ENCODE measurements around the gene MACROH2A2. TPM values are rescaled to one million over a fixed set of nuclear protein-coding genes. Genes with fewer than 3 reads are reported as not detected.

MACROH2A2 gene
- total RNA-seq, 1 experiment from 2014 or later = 11.3 TPM

- no peaks in the 10 kb centered on the region for H3K27me3 ChIP-seq (ENCODE audit: insufficient read depth, low read length)
- 0 out of 7 replicates have a peak overlapping the region, but pooled peaks of 1 of the 3 experiments have one; percentile 49 for H3K27ac Mint-ChIP-seq
- no peak overlapping the region for H2BK12ac ChIP-seq (ENCODE audit: insufficient read length, low read depth, low read length)
- H3K4me1 ChIP-seq (ENCODE audit: insufficient read depth, low read length) = 0 out of 2 replicates have a peak, but pooled peaks cover 3% of the 10 kb centered on the region
- no peaks in the 10 kb centered on the region for H4K20me1 ChIP-seq (ENCODE audit: control insufficient read depth, insufficient read depth, insufficient read length)
- H3K18ac ChIP-seq (ENCODE audit: insufficient read length, low read depth, low read length) = no peak overlapping the region
- H2BK120ac ChIP-seq (ENCODE audit: low read depth, low read length, poor library complexity, severe bottlenecking) = no peak overlapping the region
- no peak overlapping the region for H3K56ac ChIP-seq (ENCODE audit: insufficient read length, low read depth, low read length)
- no peak overlapping the region for H2BK15ac ChIP-seq (ENCODE audit: low read depth, low read length)
- H2AFZ ChIP-seq (ENCODE audit: low read length) = no peak overlapping the region
- H4K8ac ChIP-seq (replicated peaks; ENCODE audit: insufficient read length, low read depth, low read length) = no peak overlapping the region
- no CpG with 5 or more reads among the region's 5 CpGs for WGBS (ENCODE audit: extremely low coverage, insufficient read length, low lambda C conversion rate)
- peaks cover 3% of the 10 kb centered on the region for H3K27me3 Mint-ChIP-seq (ENCODE audit: low read depth)
- H3T11ph ChIP-seq (ENCODE audit: low read length) = no peak overlapping the region
- peaks cover 13 to 16% of the 10 kb centered on the region in 2 experiments; a peak in 3 of 4 replicates for H3K4me1 Mint-ChIP-seq
- peaks cover 0 to 2% (median 0%) of the 10 kb centered on the region in 3 experiments; a peak in 3 of 7 replicates for H3K36me3 Mint-ChIP-seq (ENCODE audit: insufficient read depth in 1 of 3, low read depth in 3 of 3)
- no peak overlapping the region for H4K5ac ChIP-seq (ENCODE audit: insufficient read length, low read depth, low read length)
- no peak for TF ChIP-seq CTCF (conservative IDR thresholded peaks at IDR 0.05)
- H3K9me3 Mint-ChIP-seq = no peaks in the 10 kb centered on the region
- no peak overlapping the region for H3K27ac ChIP-seq (ENCODE audit: insufficient read length, low read depth, low read length)
- H3K9me3 ChIP-seq (ENCODE audit: control insufficient read depth, low read depth, low read length) = no peaks in the 10 kb centered on the region
- H3K23me2 ChIP-seq (ENCODE audit: insufficient read length, low read depth, low read length, poor library complexity, severe bottlenecking) = peaks cover 3% of the 10 kb centered on the region
- H3K4me3 Mint-ChIP-seq = no peak overlapping the region
- H3K79me1 ChIP-seq (ENCODE audit: insufficient read depth, low read depth, low read length, poor library complexity, severe bottlenecking) = no peaks in the 10 kb centered on the region
- H3K23ac ChIP-seq (ENCODE audit: insufficient read length, low read depth, low read length) = no peak overlapping the region
- no peak overlapping the region for H4K91ac ChIP-seq (ENCODE audit: insufficient read length, low read depth, low read length)
- H3K4ac ChIP-seq (ENCODE audit: low read depth, low read length) = no peak overlapping the region
- H3K79me2 ChIP-seq (ENCODE audit: insufficient read depth, low read length) = no peaks in the 10 kb centered on the region
- H3K14ac ChIP-seq (ENCODE audit: insufficient read depth, low read length) = no peak overlapping the region
- H3K4me2 ChIP-seq (ENCODE audit: insufficient read depth, insufficient read length, low read length) = no peak overlapping the region
- H2AK5ac ChIP-seq (ENCODE audit: insufficient read length, low read length) = no peak overlapping the region
- H2BK20ac ChIP-seq (ENCODE audit: low read depth, low read length, poor library complexity, severe bottlenecking) = no peak overlapping the region
- no peak overlapping the region for H3K9ac ChIP-seq (ENCODE audit: extremely low read depth, insufficient read length, low read length)
- H2BK5ac ChIP-seq (ENCODE audit: insufficient read length, low read length) = no peak overlapping the region
- no peak for DNase-seq
Measured at GRCh38 chr10:70140297-70140696, 87.7 kb downstream of the MACROH2A2 start.

Data from H9 (cell line).